ENCODE data around the gene VPS35.

VPS35 gene

GRCh38 chr16:46688654-46689364, at the start of gene VPS35:
Gene VPS35 (minus strand): TSS chr16:46689178. CDS start chr16:46689133, 45 bp downstream.
- peak; percentile 96 to 100 (median 99) for DNase-seq

- no peak for DNase-seq
Measured at GRCh38 chr16:46737621-46738214, 48.7 kb upstream of the VPS35 start.

GRCh38 chr16:46736695-46737094, 47.7 kb upstream of the VPS35 start:
- DNase-seq = no peak

- no peak for DNase-seq
Measured at GRCh38 chr16:46733319-46733830, 44.4 kb upstream of the VPS35 start.

- DNase-seq = no peak
Measured at GRCh38 chr16:46732561-46732960, 43.6 kb upstream of the VPS35 start.

GRCh38 chr16:46731691-46732555, 42.9 kb upstream of the VPS35 start:
- no peak for DNase-seq

GRCh38 chr16:46730801-46731690, 42.1 kb upstream of the VPS35 start:
- DNase-seq = no peak

GRCh38 chr16:46730126-46730525, 41.1 kb upstream of the VPS35 start:
- no peak for DNase-seq

- no peak for DNase-seq
Measured at GRCh38 chr16:46729326-46729995, 40.5 kb upstream of the VPS35 start.

- no peak for DNase-seq
Measured at GRCh38 chr16:46728806-46729205, 39.8 kb upstream of the VPS35 start.

GRCh38 chr16:46727630-46728029, 38.7 kb upstream of the VPS35 start:
- no peak for DNase-seq

GRCh38 chr16:46727184-46727583, 38.2 kb upstream of the VPS35 start:
- no peak for DNase-seq

GRCh38 chr16:46721885-46722284, 32.9 kb upstream of the VPS35 start:
- DNase-seq = no peak

- no peak for DNase-seq
Measured at GRCh38 chr16:46720619-46721018, 31.6 kb upstream of the VPS35 start.

GRCh38 chr16:46719528-46719927, 30.6 kb upstream of the VPS35 start:
- DNase-seq = no peak

GRCh38 chr16:46718214-46718613, 29.2 kb upstream of the VPS35 start:
- no peak for DNase-seq

- DNase-seq = peak in 1 of 14 donors; percentile 91
Measured at GRCh38 chr16:46717692-46718091, 28.7 kb upstream of the VPS35 start.

GRCh38 chr16:46715769-46716305, 26.9 kb upstream of the VPS35 start:
- peak in 1 of 14 donors; percentile 82 for DNase-seq

GRCh38 chr16:46714797-46715591, 26.0 kb upstream of the VPS35 start:
- no peak for DNase-seq

GRCh38 chr16:46713634-46714033, 24.7 kb upstream of the VPS35 start:
- DNase-seq = no peak

Data from C1 segment of cervical spinal cord (tissue), 14 donors.